GM18870 (cell line): Measurements from ENCODE around the gene PABPN1L.

Experiments
- ATAC-seq: cut with Tn5 transposase; IDR thresholded peaks from one replicate; pipeline ENCODE4 v1.9.1; 2021; ENCODE audit warnings: moderate library complexity; ENCODE audit not compliant: unreplicated experiment

Gene PABPN1L

GRCh38 chr16:88815227-88815626, 51.2 kb downstream of the PABPN1L start:
- no peak for ATAC-seq

DNA sequence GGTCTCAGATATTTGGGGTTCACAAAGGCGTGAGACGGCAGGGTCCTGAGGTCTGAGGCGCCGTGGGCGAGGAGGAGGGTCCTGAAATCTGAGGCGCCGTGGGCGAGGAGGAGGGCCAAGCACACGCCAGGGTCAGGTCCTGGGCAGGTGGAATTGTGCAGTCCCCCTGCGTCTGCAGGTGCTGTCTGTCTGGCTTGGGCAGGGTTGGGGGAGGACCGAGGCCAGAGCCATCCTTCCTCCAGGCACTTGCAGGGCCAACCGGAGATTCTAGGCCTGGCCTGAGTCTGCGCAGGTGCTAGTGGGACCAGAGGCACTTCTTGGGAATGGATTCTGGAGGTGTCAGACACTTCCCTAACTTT, 52.3 kb downstream of the PABPN1L start:
- no peak for ATAC-seq
